ENCODE measurements around the gene HLCS.

DNA sequence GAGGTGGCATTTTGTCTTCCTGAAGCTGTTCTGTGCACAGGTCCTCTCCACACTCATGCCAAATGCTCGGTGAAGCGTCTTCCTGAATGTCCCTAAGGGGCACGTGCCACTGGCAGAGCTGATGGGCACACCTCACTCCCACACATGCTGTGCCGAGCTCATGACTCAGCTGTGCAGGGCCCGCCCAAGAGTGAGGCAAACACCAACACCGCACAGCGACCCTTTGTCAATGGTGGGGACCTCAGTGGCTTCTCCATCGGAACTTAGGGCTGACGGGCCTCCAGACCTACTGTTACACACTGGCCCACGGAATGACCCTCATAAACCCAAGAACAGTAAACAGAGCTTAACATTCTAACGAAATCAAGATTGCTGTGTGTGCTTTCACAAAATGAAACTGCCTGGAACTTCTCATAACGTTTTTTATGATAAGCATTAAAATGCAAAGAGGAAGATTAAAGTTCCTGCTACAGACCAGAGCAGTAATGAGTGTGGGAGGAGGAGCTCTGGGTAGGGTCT is 178.3 kb downstream of the HLCS start:
- no peak for TF ChIP-seq YY1 (IDR thresholded peaks at IDR 0.05; ENCODE audit: insufficient read depth, insufficient read length)
- TF ChIP-seq ZNF274 (IDR thresholded peaks at IDR 0.05; ENCODE audit: low read depth, low read length) = no peak
- TF ChIP-seq SUZ12 (IDR thresholded peaks at IDR 0.05; ENCODE audit: extremely low read depth, insufficient read depth, insufficient read length) = no peak

Data from NT2/D1 (cell line).